Myocyte (in vitro differentiated cells): Measurements from ENCODE around the gene STXBP6. TPM values are rescaled to one million over a fixed set of nuclear protein-coding genes. Genes with fewer than 3 reads are reported as not detected.
A peak's percentile ranks its signal among the peaks of the same experiment; 100 is the strongest.

ENCODE experiments used
- DNase-seq: peaks from one replicate; pipeline ENCODE4 v3.0.0-alpha.2; 2012; ENCODE audit warnings: low read depth
- total RNA-seq: library from RNA; depleted of rRNA; stranded (reverse); fragments of >200 nt; gene quantifications from 2 replicates; pipeline ENCODE4 v1.2.3, GENCODE V29; 2014

The STXBP6 gene
- total RNA-seq, 1 donor from 2014 or later, result 24.5 TPM

DNA sequence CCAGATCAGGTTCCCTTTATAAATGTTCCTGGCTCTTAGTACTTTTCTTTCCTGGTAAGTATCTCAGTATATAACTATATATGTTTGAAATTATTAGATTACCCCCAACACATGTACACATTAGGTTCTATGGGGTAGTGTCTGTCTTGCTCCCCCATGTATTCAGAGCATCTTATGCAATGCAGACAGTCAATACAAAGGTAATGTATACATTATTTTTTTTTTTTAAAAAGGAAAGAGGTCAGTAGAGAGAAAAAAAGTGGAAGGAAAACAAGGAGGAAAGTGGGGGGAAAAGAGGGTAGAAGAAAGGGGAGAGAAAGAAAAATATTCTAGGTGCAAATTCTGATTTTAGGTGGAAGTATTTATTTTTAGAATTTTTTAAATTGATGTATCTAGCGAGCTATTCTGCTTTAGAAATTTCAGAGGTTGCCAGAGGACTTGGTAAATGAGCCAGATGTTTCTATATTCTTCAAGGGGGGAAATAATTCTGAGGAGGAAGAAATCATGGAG is 157.9 kb downstream of the STXBP6 start:
- no peak for DNase-seq

- no peak for DNase-seq
These were observed 159.2 kb downstream of the STXBP6 start for GRCh38 chr14:24890716-24891115.

DNA sequence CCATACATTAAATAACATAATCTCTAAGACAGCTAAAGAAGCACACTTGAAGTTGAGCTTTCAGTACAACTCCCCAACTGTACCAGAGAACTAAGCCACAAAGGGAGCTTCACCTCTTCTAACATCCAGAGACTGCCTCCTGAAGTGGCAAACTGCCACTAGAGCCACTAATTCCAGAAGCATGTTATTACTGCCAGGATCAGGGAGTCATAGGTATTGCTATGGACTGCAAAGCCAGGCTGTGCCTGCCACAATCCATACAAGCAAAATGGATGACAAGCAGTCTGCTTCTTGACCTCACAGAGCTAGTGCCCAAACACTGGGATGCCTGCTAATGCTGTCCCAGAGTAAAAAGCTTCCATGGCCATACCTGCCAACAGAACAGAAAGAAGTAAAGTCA is 160.1 kb downstream of the STXBP6 start:
- peak; percentile 29 for DNase-seq

GRCh38 chr14:24888532-24888931 is 161.4 kb downstream of the STXBP6 start:
- DNase-seq, result no peak

DNA sequence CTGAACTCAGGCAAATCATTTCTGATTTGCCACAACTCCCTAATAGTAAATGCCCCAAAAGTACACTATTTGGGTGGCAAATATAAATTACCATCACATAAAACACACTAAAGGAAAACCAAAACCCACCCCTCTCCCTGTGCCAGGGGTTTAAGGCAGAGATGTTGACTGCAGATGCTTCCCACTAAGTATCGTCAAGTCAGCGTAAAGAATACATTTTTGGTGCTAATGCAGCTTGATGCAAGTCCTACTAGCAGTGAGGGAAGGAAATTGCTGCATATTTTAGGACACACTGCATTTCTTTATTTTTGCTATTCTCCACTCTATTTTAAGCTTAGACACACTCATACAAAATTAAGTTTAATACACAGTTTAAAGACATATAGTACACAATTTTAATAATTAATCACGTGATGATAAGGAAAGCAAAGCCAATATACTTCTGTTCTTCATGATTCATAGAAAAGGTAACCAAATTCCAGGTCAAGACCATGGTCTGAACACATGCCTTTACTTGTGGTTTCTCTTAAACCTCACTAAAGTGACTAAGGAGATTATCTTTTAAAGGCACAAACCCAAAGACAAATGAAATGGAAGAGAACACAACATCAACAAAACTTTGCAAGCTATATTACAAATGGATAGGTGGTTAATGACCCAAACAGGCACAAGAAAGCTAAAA is 162.2 kb downstream of the STXBP6 start:
- peak; percentile 32 for DNase-seq

GRCh38 chr14:24885410-24885913 is 164.5 kb downstream of the STXBP6 start:
- DNase-seq, result no peak

- DNase-seq, result no peak
These were observed 166.4 kb downstream of the STXBP6 start for GRCh38 chr14:24883576-24883975.

- DNase-seq, result no peak
These were observed 168.6 kb downstream of the STXBP6 start for GRCh38 chr14:24881116-24881893.

DNA sequence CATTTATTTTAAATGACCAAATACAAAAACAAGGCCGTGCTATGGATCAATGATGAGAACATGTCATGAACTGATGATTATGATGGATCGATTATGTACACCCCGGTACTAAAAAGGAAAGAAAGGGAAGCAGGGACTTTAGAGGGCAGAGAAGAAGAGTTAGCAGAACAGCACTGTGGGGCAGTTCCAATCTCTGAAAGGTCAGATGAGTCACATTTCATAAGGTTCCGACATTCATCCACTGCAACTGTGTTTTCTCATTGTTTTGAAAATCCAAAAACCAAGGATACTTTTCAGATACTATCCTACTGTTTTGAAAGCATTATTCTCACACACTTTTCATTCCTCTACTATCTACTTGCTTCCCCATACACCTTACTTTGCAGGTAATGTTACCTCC is 169.3 kb downstream of the STXBP6 start:
- no peak for DNase-seq

DNA sequence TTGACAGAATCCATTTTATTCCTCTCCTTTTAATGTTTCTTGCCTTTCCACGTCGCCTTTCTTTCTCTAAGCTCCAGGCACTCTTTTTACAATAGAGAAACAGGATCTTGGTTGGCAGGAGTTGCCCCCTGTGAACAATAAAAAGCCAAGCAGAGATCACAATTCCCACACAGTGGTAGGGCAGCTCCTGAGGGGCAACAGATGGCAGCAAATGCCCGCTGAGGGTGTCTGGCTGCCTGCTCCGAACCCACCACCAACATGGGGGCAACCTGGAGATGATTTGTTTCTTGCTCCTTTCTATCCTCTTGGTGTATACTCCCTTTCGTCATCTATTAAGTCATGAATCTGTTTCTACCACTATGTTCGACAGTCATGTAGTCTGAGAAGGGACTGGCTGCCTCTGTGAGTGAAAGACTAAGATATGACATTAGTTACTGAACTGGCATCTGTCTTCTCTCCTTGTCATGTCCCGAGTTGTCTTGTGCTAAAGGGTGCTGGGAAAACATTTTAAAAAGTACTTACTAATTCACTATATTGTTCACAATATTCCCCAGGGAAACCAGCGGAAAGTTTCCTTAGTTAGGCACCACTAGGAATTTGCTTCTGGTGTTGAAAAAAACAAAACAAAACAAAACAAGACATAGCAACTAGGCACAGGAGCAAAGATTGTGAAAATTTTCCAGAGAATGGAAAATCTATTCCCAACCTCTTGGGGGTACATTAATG is 170.1 kb downstream of the STXBP6 start:
- DNase-seq, result no peak

DNA sequence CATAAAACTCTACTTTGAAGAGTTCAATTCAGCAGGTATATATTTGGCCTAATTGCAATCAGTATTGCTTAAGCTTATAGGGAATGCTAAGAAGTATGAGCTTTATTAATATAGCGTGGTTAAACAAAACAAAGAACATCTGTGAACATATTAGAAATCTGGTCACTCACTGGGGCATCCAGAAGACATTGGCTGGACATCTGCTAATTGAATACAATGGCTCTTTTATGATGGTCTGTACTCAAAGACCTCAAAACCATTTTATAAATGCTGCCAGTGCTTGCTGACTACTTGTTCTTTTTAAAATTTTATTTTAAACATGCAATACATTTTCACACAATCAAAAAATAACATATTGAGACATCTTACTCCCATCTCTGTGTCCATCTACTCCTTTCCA is 173.0 kb downstream of the STXBP6 start:
- DNase-seq, result no peak

DNA sequence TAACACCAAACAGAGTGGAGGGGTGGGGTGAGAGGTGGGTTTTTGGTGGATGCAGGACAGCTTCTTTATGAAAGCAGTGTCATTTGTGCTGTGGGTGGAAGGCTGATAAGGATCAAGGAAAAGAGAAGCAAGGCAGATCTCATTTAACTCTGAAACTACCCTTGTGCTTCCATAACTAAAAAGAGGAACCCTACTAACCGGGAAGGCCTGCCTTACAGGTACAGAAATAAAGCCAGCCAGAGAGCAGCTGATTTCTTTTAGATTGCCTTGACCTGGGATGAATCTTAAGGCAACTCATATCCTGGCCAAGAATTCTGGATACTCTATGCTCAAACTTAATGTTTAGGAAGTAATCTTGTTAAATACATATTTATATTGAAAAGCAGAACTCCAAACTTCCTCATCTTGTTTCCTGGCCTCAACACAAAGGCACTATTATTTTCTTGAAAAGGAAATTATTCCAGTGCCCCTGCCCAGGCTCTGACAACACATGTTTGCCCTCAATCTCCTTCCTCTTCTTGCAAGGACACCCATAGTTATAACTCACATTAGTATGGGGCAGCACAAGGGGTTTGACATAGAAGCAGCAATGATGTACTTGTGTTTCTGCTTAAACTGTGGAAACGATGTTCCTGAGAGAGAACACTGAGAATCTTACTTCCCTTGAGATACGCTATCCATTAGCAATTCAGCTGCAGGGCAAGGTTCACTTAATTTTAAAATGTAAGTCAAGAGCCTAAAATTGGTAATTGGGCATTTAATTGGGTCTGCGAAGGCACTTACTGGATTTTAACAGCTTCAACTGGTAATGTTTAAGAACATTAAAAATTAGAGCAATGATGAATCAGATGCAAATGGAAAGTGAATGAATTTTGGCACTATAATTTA is 173.7 kb downstream of the STXBP6 start:
- no peak for DNase-seq

DNA sequence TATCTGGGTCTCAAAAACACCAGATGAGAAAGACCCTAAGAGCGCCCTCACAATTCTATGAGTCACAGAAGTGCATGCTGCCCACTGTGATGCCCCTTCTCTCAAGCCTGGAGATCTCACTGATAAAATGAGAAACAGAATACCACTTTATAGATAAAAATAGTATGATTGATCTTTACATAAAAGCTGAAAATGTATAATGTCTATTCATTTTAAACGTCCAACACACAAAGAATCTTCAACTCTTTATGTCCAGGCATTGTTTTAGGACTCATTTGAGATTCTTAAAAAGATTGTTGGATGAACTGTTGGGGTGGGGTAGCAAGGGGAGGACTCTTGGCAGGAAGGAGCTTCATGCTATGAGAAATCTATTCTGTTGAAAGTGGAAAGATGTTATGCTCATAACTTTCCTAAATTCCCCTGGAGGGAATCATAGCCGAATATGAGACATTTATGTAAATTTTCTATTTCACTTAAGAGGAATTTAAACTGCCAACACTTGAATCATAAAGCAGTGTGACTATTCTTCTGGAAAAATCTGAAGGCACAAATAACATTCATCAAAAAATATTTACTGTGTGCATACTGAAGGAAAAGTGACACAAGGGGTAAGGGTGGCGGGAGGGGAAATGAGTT is 174.6 kb downstream of the STXBP6 start:
- no peak for DNase-seq

DNA sequence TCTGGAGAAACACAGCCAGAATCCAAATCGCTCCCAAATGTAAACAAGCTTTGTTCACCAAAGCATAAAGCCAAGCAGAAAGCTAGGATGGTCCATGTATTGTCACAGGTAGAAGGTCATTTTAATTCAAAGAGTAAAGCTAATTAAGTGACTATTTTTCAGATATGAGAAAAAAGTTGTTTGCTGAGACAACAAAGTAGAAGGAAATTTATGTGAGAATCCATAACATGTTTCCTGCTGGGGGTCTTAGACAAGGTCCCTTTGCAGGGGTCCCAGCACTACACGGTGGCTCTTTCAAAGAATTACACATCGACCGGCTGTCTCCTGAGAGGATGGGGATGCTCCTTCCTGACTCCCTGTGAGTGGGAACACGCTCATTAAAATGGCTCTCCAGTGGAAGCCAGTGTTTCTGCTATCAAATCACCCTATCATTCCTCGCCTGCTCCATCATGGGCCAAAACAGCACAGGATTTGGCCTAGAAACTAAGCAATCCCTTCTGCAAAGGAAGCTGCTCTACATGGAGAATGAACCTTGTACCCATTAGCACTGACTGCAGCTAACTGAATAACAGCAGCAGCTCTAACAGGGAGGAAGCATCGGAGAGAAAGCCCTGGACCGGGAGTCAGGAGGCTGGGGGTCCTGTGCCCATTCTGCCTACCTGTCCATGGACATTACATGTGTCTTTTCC is 175.3 kb downstream of the STXBP6 start:
- DNase-seq, result no peak

GRCh38 chr14:24873551-24873950 is 176.4 kb downstream of the STXBP6 start:
- DNase-seq, result no peak

- DNase-seq, result no peak
These were observed 178.8 kb downstream of the STXBP6 start for GRCh38 chr14:24870949-24871701.

DNA sequence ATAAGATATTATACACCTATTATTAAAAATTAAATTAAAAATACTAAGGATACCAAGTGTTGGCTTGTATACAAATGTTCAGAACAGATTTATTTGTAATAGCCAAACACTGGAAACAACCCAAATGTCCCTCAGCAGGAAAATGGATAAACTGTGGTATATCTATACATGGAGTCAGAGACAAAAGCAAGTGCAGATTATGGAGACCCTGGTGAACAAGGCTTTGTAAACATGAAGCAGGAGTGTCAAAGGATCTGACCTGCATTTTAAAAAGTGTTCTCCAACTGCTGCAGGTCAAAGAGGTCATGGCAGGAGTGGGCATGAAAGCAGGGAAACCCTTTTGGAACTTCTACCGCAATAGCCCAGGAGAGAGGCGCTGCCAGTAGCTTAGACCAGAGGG is 181.6 kb downstream of the STXBP6 start:
- no peak for DNase-seq

GRCh38 chr14:24866067-24866639 is 183.8 kb downstream of the STXBP6 start:
- DNase-seq, result no peak
